Measurements from ENCODE around the gene EDC4. TPM values are rescaled to one million over a fixed set of nuclear protein-coding genes. Genes with fewer than 3 reads are reported as not detected.

Gene EDC4
- total RNA-seq, 1 experiment from 2014 or later: 106 TPM

DNA sequence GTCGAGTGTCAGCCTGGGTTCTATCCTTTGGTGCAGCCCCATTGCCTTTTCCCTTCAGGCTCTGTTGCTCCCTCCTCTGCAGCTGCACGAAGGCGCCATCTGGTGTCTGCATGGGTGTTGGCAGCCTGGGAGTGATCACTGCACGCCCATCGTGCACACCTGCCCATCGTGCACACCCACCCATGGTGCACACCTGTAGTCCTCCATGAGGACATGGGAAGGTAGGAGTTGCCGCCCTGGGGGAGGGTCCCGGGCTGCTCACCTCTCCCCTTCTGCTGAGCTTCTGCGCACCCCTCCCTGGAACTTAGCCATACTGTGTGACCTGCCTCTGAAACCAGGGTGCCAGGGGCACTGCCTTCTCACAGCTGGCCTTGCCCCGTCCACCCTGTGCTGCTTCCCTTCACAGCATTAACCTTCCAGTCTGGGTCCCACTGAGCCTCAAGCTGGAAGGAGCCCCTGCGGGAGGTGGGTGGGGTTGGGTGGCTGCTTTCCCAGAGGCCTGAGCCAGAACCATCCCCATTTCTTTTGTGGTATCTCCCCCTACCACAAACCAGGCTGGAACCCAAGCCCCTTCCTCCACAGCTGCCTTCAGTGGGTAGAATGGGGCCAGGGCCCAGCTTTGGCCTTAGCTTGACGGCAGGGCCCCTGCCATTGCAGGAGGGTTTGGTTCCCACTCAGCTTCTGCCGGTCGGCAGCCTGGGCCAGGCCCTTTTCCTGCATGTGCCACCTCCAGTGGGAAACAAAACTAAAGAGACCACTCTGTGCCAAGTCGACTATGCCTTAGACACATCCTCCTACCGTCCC is 55.9 kb downstream of the EDC4 start:
- H3K4me3 Mint-ChIP-seq: no peak overlapping the region; a peak in 1 of 5 replicates
- no peak overlapping the region for H2BK120ac ChIP-seq (ENCODE audit: low read depth, low read length, poor library complexity, severe bottlenecking)

More for the DNA sequence above, 55.9 kb downstream of the EDC4 start:
- no peaks in the 10 kb centered on the region for H3K79me1 ChIP-seq (ENCODE audit: insufficient read depth, low read depth, low read length, poor library complexity, severe bottlenecking)
- no peaks in the 10 kb centered on the region for H3K9me3 ChIP-seq (ENCODE audit: control insufficient read depth, low read depth, low read length)
- no peaks in the 10 kb centered on the region for H3K27me3 ChIP-seq (ENCODE audit: insufficient read depth, low read length)
- no peak overlapping the region for H2BK20ac ChIP-seq (ENCODE audit: low read depth, low read length, poor library complexity, severe bottlenecking)
- H2BK12ac ChIP-seq (ENCODE audit: insufficient read length, low read depth, low read length): no peak overlapping the region
- no peak overlapping the region for H2BK5ac ChIP-seq (ENCODE audit: insufficient read length, low read length)
- H2AFZ ChIP-seq (ENCODE audit: low read length): no peak overlapping the region
- H4K91ac ChIP-seq (ENCODE audit: insufficient read length, low read depth, low read length): no peak overlapping the region
- peak; percentile 83 for DNase-seq
- H4K20me1 ChIP-seq (ENCODE audit: control insufficient read depth, insufficient read depth, insufficient read length): no peaks in the 10 kb centered on the region
- H3K18ac ChIP-seq (ENCODE audit: insufficient read length, low read depth, low read length): no peak overlapping the region
- no peaks in the 10 kb centered on the region for H3K23me2 ChIP-seq (ENCODE audit: insufficient read length, low read depth, low read length, poor library complexity, severe bottlenecking)
- H3K9ac ChIP-seq (ENCODE audit: extremely low read depth, insufficient read length, low read length): no peak overlapping the region
- H4K8ac ChIP-seq (replicated peaks; ENCODE audit: insufficient read length, low read depth, low read length): no peak overlapping the region
- no peak overlapping the region for H2AK5ac ChIP-seq (ENCODE audit: insufficient read length, low read length)
- no peak overlapping the region for H3K4me2 ChIP-seq (ENCODE audit: insufficient read depth, insufficient read length, low read length)
- H3T11ph ChIP-seq (ENCODE audit: low read length): no peak overlapping the region
- no CpG with 5 or more reads among the region's 16 CpGs for WGBS (ENCODE audit: extremely low coverage, insufficient read length, low lambda C conversion rate)
- Mint-ChIP-seq H3K36me3 (ENCODE audit: insufficient read depth in 1 of 3, low read depth in 3 of 3) (peaks cover 11 to 34% (median 14%) of the 10 kb centered on the region in 3 experiments), H3K4me1 (peaks cover 6 to 7% of the 10 kb centered on the region in 2 experiments; a peak in 3 of 4 replicates), H3K27ac (no peak overlapping the region), H3K9me3 (no peaks in the 10 kb centered on the region), H3K27me3 (ENCODE audit: low read depth) (peaks cover under 1% of the 10 kb centered on the region; the same call in 1 of the 2 replicates)
- H4K5ac ChIP-seq (ENCODE audit: insufficient read length, low read depth, low read length): no peak overlapping the region
- TF ChIP-seq, protein P1, sequence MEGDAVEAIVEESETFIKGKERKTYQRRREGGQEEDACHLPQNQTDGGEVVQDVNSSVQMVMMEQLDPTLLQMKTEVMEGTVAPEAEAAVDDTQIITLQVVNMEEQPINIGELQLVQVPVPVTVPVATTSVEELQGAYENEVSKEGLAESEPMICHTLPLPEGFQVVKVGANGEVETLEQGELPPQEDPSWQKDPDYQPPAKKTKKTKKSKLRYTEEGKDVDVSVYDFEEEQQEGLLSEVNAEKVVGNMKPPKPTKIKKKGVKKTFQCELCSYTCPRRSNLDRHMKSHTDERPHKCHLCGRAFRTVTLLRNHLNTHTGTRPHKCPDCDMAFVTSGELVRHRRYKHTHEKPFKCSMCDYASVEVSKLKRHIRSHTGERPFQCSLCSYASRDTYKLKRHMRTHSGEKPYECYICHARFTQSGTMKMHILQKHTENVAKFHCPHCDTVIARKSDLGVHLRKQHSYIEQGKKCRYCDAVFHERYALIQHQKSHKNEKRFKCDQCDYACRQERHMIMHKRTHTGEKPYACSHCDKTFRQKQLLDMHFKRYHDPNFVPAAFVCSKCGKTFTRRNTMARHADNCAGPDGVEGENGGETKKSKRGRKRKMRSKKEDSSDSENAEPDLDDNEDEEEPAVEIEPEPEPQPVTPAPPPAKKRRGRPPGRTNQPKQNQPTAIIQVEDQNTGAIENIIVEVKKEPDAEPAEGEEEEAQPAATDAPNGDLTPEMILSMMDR (conservative IDR thresholded peaks at IDR 0.05): peak; percentile 90
- no peaks in the 10 kb centered on the region for H3K79me2 ChIP-seq (ENCODE audit: insufficient read depth, low read length)
- H3K27ac ChIP-seq (ENCODE audit: insufficient read length, low read depth, low read length): no peak overlapping the region
- H3K23ac ChIP-seq (ENCODE audit: insufficient read length, low read depth, low read length): no peak overlapping the region
- H2BK15ac ChIP-seq (ENCODE audit: low read depth, low read length): no peak overlapping the region
- H3K4me1 ChIP-seq (ENCODE audit: insufficient read depth, low read length): no peaks in the 10 kb centered on the region
- no peak overlapping the region for H3K4ac ChIP-seq (ENCODE audit: low read depth, low read length)
- H3K56ac ChIP-seq (ENCODE audit: insufficient read length, low read depth, low read length): no peak overlapping the region
- H3K14ac ChIP-seq (ENCODE audit: insufficient read depth, low read length): no peak overlapping the region

All from H9 (cell line).